ENCODE results near the gene SSBP3. TPM values are rescaled to one million over a fixed set of nuclear protein-coding genes. Genes with fewer than 3 reads are reported as not detected.

SSBP3 gene
- total RNA-seq, 3 donors from 2014 or later, result 21.3 to 28.0 (median 25.6) TPM

GRCh38 chr1:54365847-54366246, 40.3 kb downstream of the SSBP3 start:
- no peak overlapping the region for H3K4me3 ChIP-seq
- DNase-seq (ENCODE audit: low spot score in 2 of 2), result no peak
- no peak for TF ChIP-seq CTCF (IDR thresholded peaks at IDR 0.05)
- TF ChIP-seq POLR2AphosphoS5 (IDR thresholded peaks at IDR 0.05), result no peak
- no peak for TF ChIP-seq POLR2A (IDR thresholded peaks at IDR 0.05)

DNA sequence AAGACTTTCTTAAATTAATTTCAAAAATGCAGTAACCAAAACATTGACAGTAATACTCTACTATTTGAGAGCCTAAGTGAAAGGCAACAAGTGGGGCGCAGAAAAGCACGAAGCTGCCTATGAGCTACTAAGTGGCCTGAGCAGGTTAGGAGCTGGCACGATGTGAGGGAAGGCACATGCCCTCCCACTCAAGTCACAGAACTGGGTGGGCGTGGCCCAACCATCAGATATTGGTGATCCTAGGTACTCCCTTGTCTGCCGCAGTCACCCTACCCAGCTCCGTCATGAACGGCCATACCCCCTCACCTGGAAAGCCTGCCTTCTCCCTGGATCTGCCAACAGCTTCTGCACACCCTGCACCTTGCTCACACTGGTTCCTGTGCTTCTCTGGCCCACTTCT, 40.8 kb downstream of the SSBP3 start:
- peak in 1 of 2 donors; percentile 65 for DNase-seq (ENCODE audit: low spot score in 2 of 2)

More at GRCh38 chr1:54365847-54366246, 40.3 kb downstream of the SSBP3 start:
- no peaks in the 10 kb centered on the region for H3K36me3 ChIP-seq
- peak overlapping the region; percentile 78 to 79 for H3K27ac ChIP-seq
- H3K27me3 ChIP-seq, result no peaks in the 10 kb centered on the region
- no peaks in the 10 kb centered on the region for H3K9me3 ChIP-seq
- H3K4me1 ChIP-seq, result peaks cover 0 to 7% of the 10 kb centered on the region in 2 donors
- intact Hi-C loops (cut with DNase I; ENCODE audit: low total_unique reads), result no loop called here

GRCh38 chr1:54364995-54365394, 41.2 kb downstream of the SSBP3 start:
- Histone ChIP-seq H3K27ac (peak overlapping the region; percentile 78 to 79), H3K4me3 (no peak overlapping the region), H3K4me1 (peaks cover 0 to 5% of the 10 kb centered on the region in 2 donors), H3K36me3 (no peaks in the 10 kb centered on the region), H3K9me3 (no peaks in the 10 kb centered on the region), H3K27me3 (no peaks in the 10 kb centered on the region)
- peak in 1 of 2 donors; percentile 88 for DNase-seq (ENCODE audit: low spot score in 2 of 2)
- TF ChIP-seq POLR2AphosphoS5 (IDR thresholded peaks at IDR 0.05) (peak; percentile 13 to 77 (median 46)), POLR2A (IDR thresholded peaks at IDR 0.05) (no peak), CTCF (IDR thresholded peaks at IDR 0.05) (peak in 1 of 3 donors; percentile 24)
- intact Hi-C loops (cut with DNase I; ENCODE audit: low total_unique reads), result no loop called here

More for the DNA sequence above, 40.8 kb downstream of the SSBP3 start:
- H3K4me3 ChIP-seq, result no peak overlapping the region
- peak overlapping the region; percentile 78 to 79 for H3K27ac ChIP-seq
- peaks cover 0 to 5% of the 10 kb centered on the region in 2 donors for H3K4me1 ChIP-seq
- no peaks in the 10 kb centered on the region for H3K36me3 ChIP-seq
- TF ChIP-seq CTCF (IDR thresholded peaks at IDR 0.05), result no peak
- TF ChIP-seq POLR2AphosphoS5 (IDR thresholded peaks at IDR 0.05), result peak in 1 of 3 donors; percentile 3
- no peaks in the 10 kb centered on the region for H3K9me3 ChIP-seq
- intact Hi-C loops (cut with DNase I; ENCODE audit: low total_unique reads), result no loop called here
- no peaks in the 10 kb centered on the region for H3K27me3 ChIP-seq

- H3K4me3 ChIP-seq, result no peak overlapping the region
- H3K27me3 ChIP-seq, result no peaks in the 10 kb centered on the region
- TF ChIP-seq POLR2A (IDR thresholded peaks at IDR 0.05), result no peak
- TF ChIP-seq CTCF (IDR thresholded peaks at IDR 0.05), result no peak
- TF ChIP-seq POLR2AphosphoS5 (IDR thresholded peaks at IDR 0.05), result no peak
- peak overlapping the region; percentile 46 to 79 for H3K27ac ChIP-seq
- no peak for DNase-seq (ENCODE audit: low spot score in 2 of 2)
- no peaks in the 10 kb centered on the region for H3K36me3 ChIP-seq
- H3K9me3 ChIP-seq, result no peaks in the 10 kb centered on the region
- peaks cover 0 to 5% of the 10 kb centered on the region in 2 donors for H3K4me1 ChIP-seq
- intact Hi-C loops (cut with DNase I; ENCODE audit: low total_unique reads), result no loop called here
These were observed 41.6 kb downstream of the SSBP3 start for GRCh38 chr1:54364582-54364981.

- H3K27ac ChIP-seq, result peak overlapping the region; percentile 46 to 79
- intact Hi-C loops (cut with DNase I; ENCODE audit: low total_unique reads), result no loop called here
- no peaks in the 10 kb centered on the region for H3K27me3 ChIP-seq
- DNase-seq (ENCODE audit: low spot score in 2 of 2), result no peak
- TF ChIP-seq POLR2AphosphoS5 (IDR thresholded peaks at IDR 0.05) (no peak), CTCF (IDR thresholded peaks at IDR 0.05) (no peak)
- no peak overlapping the region for H3K4me3 ChIP-seq
- no peaks in the 10 kb centered on the region for H3K9me3 ChIP-seq
- no peaks in the 10 kb centered on the region for H3K36me3 ChIP-seq
- H3K4me1 ChIP-seq, result peaks cover 0 to 5% of the 10 kb centered on the region in 2 donors
These were observed 42.3 kb downstream of the SSBP3 start for GRCh38 chr1:54363925-54364324.

Data from breast epithelium (tissue), 4 donors.